AG04449 (cell line): ENCODE data around the gene PNN.

Experiments used
- CTCF ChIA-PET: fragments of 350-600 bp; formaldehyde crosslinking; extraction: SDS; loops from one replicate; lab custom pipeline; 2021; ENCODE audit warnings: antibody characterized with exemption; lab: Yijun Ruan, JAX
- POLR2A ChIA-PET: fragments of 400-600, 350-600 bp; formaldehyde crosslinking; extraction: SDS; loops from one replicate; lab custom pipeline; 2020; ENCODE audit warnings: antibody characterized with exemption, inconsistent platforms; lab: Yijun Ruan, JAX
- DNase-seq: peaks from one replicate; pipeline ENCODE4 v3.0.0-alpha.2; 2010; ENCODE audit warnings: low read depth, low spot score
- H3K4me3 ChIP-seq: 2 replicates; pipeline ENCODE4 v1.5.1; 2011; ENCODE audit warnings: low read depth, mild to moderate bottlenecking, control low read depth, low read length
- TF ChIP-seq, protein P1 (sequence below): IDR thresholded peaks from one replicate; pipeline ENCODE4 v1.5.1; 2011; ENCODE audit warnings: mild to moderate bottlenecking, moderate library complexity, low read length, control low read depth, inconsistent platforms; ENCODE audit not compliant: insufficient read depth; ENCODE audit errors: missing control alignments

PNN gene

GRCh38 chr14:39169541-39169900, 5.5 kb upstream of the PNN start:
- ChIA-PET POLR2A (interaction anchor here (1.0 to 1.7 kb wide), 3 partner anchors 35 to 98 kb away, joined by 3 to 15 read pairs (median 15); partner anchors contain the start of gene SEC23A), CTCF (interaction anchor here (1.1 kb wide), 1 partner anchor 8 kb away, joined by 3 read pairs; no protein-coding TSS in a partner anchor)
- DNase-seq, result no peak
- H3K4me3 ChIP-seq, result peak overlapping the region; percentile 99
- TF ChIP-seq, protein P1, sequence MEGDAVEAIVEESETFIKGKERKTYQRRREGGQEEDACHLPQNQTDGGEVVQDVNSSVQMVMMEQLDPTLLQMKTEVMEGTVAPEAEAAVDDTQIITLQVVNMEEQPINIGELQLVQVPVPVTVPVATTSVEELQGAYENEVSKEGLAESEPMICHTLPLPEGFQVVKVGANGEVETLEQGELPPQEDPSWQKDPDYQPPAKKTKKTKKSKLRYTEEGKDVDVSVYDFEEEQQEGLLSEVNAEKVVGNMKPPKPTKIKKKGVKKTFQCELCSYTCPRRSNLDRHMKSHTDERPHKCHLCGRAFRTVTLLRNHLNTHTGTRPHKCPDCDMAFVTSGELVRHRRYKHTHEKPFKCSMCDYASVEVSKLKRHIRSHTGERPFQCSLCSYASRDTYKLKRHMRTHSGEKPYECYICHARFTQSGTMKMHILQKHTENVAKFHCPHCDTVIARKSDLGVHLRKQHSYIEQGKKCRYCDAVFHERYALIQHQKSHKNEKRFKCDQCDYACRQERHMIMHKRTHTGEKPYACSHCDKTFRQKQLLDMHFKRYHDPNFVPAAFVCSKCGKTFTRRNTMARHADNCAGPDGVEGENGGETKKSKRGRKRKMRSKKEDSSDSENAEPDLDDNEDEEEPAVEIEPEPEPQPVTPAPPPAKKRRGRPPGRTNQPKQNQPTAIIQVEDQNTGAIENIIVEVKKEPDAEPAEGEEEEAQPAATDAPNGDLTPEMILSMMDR, result no peak

DNA sequence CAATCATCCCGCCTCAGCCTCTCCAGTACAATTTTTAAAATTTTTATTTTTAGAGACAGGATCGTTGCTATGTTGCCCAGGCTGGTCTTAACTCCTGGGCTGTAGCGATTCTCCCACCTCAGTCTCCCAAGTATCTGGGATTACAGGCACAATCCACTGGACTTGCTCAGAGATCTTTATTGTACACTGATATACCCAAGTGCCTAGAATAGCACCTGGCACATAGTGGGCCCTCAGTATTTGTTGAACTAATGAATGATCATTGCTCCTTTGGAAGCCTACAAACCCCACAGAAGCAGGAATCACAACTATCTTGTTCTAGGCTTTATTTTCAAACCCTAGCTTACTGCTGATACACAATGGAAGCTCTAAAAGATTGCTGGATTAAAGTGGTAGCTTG, 1.9 kb upstream of the PNN start:
- no peak for DNase-seq
- H3K4me3 ChIP-seq, result no peak overlapping the region
- CTCF ChIA-PET, result no interaction called here
- TF ChIP-seq, protein P1, result no peak
- POLR2A ChIA-PET, result no interaction called here

DNA sequence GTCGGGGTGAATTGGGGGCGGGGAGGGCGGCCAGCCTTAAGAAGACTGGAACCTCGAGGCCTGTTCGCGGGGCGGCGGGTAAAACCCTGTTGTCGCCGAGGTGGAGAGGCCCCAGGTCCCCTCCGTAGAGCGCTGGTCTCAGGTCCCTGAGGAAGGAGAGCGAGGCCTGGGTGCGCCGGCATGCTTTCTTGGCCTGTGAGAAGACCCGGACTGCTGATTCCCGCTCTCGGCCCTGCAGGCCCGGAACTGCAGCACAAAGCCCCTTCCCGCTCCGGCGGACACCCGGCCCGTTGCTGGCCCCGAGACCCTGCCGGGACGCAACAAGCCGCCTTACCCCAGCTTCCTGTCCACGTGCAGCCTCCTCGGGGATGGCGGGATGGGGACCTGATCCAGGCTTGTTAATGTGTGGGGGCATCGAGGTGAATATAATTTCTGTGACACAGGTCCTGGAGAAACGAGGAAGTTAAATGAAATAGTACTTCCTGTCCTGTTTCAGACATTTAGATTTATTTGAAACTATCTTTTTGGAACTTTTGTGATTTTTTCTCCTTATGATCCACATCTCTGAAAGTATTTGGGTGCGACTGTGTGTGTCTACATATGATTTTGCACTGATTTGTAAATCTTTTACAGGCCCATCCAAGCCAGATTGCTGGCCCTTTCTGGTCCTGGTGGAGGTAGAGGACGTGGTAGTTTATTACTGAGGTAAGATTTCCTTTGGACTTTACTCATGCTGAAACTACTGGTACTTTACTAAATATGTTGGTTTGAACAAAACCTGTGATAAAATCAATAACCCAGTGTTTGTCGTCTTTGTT, 600 bp downstream of the PNN start:
- DNase-seq, result no peak
- CTCF ChIA-PET, result no interaction called here

DNA sequence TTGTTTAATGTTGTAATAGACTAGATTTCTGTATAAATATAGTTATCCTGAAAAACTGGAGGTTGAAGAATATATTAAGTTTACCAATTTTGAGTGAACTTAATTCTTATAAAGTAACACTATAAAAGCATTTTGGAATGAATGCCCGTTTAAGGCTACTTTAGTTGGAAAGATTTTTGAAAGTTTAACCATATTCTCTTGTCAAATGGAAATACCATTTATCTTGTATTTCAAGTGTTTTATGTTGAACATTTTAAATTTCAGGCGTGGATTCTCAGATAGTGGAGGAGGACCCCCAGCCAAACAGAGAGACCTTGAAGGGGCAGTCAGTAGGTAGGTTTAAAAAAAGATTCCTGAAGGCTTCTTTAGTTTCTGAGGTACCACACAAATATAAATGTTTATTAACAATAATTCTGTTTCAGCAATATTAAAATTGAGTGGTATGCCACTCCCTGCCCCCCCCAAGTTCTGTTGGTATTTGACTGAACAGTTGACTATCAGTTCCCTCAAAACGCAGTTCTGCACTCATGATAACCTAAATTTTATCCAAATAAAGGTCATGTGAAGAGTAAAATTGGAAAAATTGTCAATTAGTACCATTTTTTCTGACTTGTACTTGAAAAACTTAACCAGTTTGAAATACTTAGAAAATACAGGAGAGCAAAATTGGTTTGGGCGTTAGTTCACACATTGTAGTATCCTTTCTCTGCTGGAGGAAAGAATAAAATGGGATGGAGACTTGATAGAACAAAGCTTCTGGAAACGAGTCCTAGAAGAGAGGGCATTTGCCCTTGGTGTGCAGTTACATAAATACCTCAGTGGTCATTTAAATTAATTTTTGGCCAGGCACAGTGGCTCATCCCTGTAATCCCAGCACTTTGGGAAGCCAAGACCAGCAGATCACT, 1.5 kb downstream of the PNN start:
- TF ChIP-seq, protein P1, result no peak
- H3K4me3 ChIP-seq, result peak overlapping the region; percentile 88
- ChIA-PET CTCF (no interaction called here), POLR2A (interaction anchor here (1.0 kb wide), 1 partner anchor 9 kb away, joined by 3 read pairs; no protein-coding TSS in a partner anchor)
- no peak for DNase-seq

More for the DNA sequence above, 600 bp downstream of the PNN start:
- H3K4me3 ChIP-seq, result peak overlapping the region; percentile 88
- TF ChIP-seq, protein P1, result no peak
- POLR2A ChIA-PET, result interaction anchor here (1.0 to 1.4 kb wide), 2 partner anchors 10 to 91 kb away, joined by 3 to 11 read pairs; no protein-coding TSS in a partner anchor

DNA sequence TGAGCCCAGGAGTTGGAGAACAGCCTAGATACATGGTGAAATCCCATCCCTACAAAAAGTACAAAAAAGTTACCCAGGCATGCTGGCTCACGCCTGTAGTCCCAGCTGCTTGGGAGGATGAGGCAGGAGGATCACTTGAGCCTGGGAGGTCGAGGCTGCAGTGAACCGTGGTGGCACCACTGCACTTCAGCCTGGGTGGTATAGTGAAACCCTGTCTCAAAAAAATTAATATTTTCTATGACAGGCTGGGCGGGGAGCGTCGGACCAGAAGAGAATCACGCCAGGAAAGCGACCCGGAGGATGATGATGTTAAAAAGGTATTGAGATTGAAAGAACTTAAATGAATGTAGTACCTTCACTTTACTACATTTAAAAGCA, 2.1 kb downstream of the PNN start:
- no peak for DNase-seq
- ChIA-PET CTCF (no interaction called here), POLR2A (no interaction called here)
- no peak overlapping the region for H3K4me3 ChIP-seq
- TF ChIP-seq, protein P1, result no peak

- ChIA-PET CTCF (no interaction called here), POLR2A (interaction anchor here (0.7 kb wide), 1 partner anchor 143 kb away, joined by 4 read pairs; no protein-coding TSS in a partner anchor)
- H3K4me3 ChIP-seq, result no peak overlapping the region
- TF ChIP-seq, protein P1, result no peak
- DNase-seq, result no peak
Observed at GRCh38 chr14:39179042-39179441, 4.0 kb downstream of the PNN start.
